ENCODE measurements around the gene APAF1. TPM values are rescaled to one million over a fixed set of nuclear protein-coding genes. Genes with fewer than 3 reads are reported as not detected.

APAF1 gene
- total RNA-seq, 4 donors from 2014 or later: 10.5 to 25.4 (median 23.4) TPM

DNA sequence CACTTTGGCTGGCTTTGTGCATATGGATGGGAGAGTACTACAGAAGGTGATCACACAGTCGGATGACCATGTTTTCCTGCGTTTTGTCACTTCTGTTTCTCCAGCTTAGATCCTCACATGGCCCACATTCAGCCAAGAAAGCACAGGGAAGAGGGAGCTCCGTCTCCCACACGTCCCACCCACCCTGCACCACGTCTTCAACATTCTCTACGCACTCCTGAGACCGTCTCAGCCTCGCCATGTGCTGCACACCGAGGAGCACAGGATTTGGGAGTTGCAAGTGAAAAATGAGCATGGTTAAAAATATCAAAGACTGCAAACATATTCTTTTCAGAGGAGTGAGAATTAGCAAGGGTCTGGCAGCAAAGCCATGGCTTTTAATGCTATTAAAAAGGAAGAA, 122.2 kb downstream of the APAF1 start:
- TF ChIP-seq POLR2AphosphoS5 (IDR thresholded peaks at IDR 0.05): no peak
- no peak for TF ChIP-seq EP300 (IDR thresholded peaks at IDR 0.05; ENCODE audit: low read depth)
- no peak for TF ChIP-seq POLR2A (IDR thresholded peaks at IDR 0.05)
- TF ChIP-seq, protein P1, sequence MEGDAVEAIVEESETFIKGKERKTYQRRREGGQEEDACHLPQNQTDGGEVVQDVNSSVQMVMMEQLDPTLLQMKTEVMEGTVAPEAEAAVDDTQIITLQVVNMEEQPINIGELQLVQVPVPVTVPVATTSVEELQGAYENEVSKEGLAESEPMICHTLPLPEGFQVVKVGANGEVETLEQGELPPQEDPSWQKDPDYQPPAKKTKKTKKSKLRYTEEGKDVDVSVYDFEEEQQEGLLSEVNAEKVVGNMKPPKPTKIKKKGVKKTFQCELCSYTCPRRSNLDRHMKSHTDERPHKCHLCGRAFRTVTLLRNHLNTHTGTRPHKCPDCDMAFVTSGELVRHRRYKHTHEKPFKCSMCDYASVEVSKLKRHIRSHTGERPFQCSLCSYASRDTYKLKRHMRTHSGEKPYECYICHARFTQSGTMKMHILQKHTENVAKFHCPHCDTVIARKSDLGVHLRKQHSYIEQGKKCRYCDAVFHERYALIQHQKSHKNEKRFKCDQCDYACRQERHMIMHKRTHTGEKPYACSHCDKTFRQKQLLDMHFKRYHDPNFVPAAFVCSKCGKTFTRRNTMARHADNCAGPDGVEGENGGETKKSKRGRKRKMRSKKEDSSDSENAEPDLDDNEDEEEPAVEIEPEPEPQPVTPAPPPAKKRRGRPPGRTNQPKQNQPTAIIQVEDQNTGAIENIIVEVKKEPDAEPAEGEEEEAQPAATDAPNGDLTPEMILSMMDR (IDR thresholded peaks at IDR 0.05): no peak
- WGBS, 2 donors (ENCODE audit: low coverage in 1 of 2): 76 to 79% methylated on average over 9 of the region's 9 CpGs
- no peaks in the 10 kb centered on the region for H3K4me1 ChIP-seq
- no peak overlapping the region for H3K4me3 ChIP-seq
- no peaks in the 10 kb centered on the region for H3K9me3 ChIP-seq
- intact Hi-C loops (cut with DNase I; ENCODE audit: low total_unique reads): no loop called here
- H3K36me3 ChIP-seq: no peaks in the 10 kb centered on the region
- no peak for DNase-seq
- H3K27ac ChIP-seq: no peak overlapping the region
- in situ Hi-C loops (cut with MboI; ENCODE audit: low pct_ligation_motif_present in 1 of 4, low pct_unique_long_range_greater_than_20kb in 1 of 4, low sequenced_read_pairs in 3 of 4): no loop called here
- no peaks in the 10 kb centered on the region for H3K27me3 ChIP-seq

DNA sequence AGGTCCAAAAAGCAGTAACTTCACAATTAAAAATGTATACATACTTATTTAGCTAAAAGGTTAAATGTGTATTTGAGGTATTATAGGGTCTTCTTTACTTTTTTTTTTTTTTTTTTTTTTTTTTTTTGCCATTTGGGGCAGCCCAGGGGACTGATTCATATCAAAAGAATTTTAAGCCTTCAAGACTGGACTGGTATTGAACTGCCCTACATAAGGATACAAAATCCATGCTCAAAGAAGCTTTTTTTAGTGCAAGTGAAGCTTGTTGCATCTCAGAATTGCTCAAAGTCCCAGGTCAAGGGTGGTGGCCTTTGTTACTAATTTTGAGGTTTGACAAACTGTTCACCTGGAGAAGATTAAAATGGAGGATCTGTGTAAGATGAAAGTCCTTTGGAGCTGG, 124.0 kb downstream of the APAF1 start:
- H3K36me3 ChIP-seq: no peaks in the 10 kb centered on the region
- DNase-seq: no peak
- in situ Hi-C loops (cut with MboI; ENCODE audit: low pct_ligation_motif_present in 1 of 4, low pct_unique_long_range_greater_than_20kb in 1 of 4, low sequenced_read_pairs in 3 of 4) (no loop called here), intact Hi-C loops (cut with DNase I; ENCODE audit: low total_unique reads) (no loop called here)
- H3K27ac ChIP-seq: no peak overlapping the region
- no peak overlapping the region for H3K4me3 ChIP-seq
- no peak for TF ChIP-seq POLR2AphosphoS5 (IDR thresholded peaks at IDR 0.05)
- TF ChIP-seq, protein P1 (IDR thresholded peaks at IDR 0.05): no peak
- no peak for TF ChIP-seq EP300 (IDR thresholded peaks at IDR 0.05; ENCODE audit: low read depth)
- TF ChIP-seq POLR2A (IDR thresholded peaks at IDR 0.05): no peak
- H3K9me3 ChIP-seq: no peaks in the 10 kb centered on the region
- H3K4me1 ChIP-seq: no peaks in the 10 kb centered on the region
- no peaks in the 10 kb centered on the region for H3K27me3 ChIP-seq

- Histone ChIP-seq H3K4me3 (no peak overlapping the region), H3K4me1 (no peaks in the 10 kb centered on the region), H3K36me3 (no peaks in the 10 kb centered on the region), H3K27ac (no peak overlapping the region), H3K27me3 (no peaks in the 10 kb centered on the region), H3K9me3 (no peaks in the 10 kb centered on the region)
- intact Hi-C loops (cut with DNase I; ENCODE audit: low total_unique reads) (no loop called here), in situ Hi-C loops (cut with MboI; ENCODE audit: low pct_ligation_motif_present in 1 of 4, low pct_unique_long_range_greater_than_20kb in 1 of 4, low sequenced_read_pairs in 3 of 4) (no loop called here)
- no peak for DNase-seq
- TF ChIP-seq EP300 (IDR thresholded peaks at IDR 0.05; ENCODE audit: low read depth) (no peak), POLR2AphosphoS5 (IDR thresholded peaks at IDR 0.05) (no peak), POLR2A (IDR thresholded peaks at IDR 0.05) (no peak)
- TF ChIP-seq, protein P1 (IDR thresholded peaks at IDR 0.05): no peak
- WGBS, 2 donors (ENCODE audit: low coverage in 1 of 2): 34 to 64% methylated on average over 4 of the region's 4 CpGs
These were observed 125.1 kb downstream of the APAF1 start for GRCh38 chr12:98770230-98770629.

DNA sequence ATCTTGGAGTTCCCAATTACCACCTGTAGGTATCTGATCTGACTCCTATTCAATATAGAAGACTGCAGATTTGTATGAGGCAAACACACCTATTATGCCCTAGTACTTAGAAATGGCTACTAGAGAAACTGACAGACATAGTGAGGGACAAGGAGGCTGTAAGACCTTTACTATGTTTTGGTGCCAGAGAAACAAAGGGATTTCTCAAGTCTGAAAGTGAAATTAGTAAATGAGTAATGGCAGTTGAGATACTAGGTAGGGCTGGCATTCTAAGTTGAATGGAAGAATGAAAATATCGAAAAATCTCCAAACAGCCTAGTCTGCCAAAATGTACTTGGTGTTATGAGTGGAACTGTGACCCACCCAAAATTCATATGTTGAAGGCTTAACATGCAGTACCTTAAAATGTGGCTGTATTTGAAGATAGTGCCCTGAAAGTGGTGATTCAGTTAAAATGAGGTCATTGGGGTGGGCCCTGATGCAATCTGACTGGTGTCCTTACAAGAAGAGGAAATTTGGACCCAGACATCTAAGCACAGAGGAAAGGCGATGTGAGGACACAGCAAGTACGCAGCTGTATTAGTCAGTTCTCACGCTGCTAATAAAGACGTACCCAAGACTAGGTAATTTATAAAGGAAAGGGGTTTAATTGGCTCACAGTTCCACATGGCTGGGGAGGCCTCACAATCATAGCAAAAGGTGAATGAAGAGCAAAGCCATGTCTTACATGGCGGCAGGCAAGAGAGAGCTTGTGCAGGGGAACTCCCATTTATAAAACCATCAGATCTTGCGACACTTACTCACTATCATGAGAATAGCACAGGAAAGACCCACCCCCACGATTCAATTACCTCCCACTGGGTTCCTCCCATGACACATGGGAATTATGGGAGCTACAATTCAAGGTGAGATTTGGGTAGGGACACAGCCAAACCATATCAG, 127.0 kb downstream of the APAF1 start:
- Histone ChIP-seq H3K27me3 (no peaks in the 10 kb centered on the region), H3K4me3 (no peak overlapping the region), H3K27ac (no peak overlapping the region), H3K36me3 (no peaks in the 10 kb centered on the region), H3K4me1 (no peaks in the 10 kb centered on the region), H3K9me3 (no peaks in the 10 kb centered on the region)
- in situ Hi-C loops (cut with MboI; ENCODE audit: low pct_ligation_motif_present in 1 of 4, low pct_unique_long_range_greater_than_20kb in 1 of 4, low sequenced_read_pairs in 3 of 4) (no loop called here), intact Hi-C loops (cut with DNase I; ENCODE audit: low total_unique reads) (no loop called here)
- DNase-seq: no peak
- 84 to 92% methylated on average over 2 to 8 of the region's 8 CpGs for WGBS, 2 donors (ENCODE audit: low coverage in 1 of 2)
- TF ChIP-seq, protein P1 (IDR thresholded peaks at IDR 0.05): no peak
- no peak for TF ChIP-seq POLR2A (IDR thresholded peaks at IDR 0.05)
- TF ChIP-seq EP300 (IDR thresholded peaks at IDR 0.05; ENCODE audit: low read depth): no peak
- no peak for TF ChIP-seq POLR2AphosphoS5 (IDR thresholded peaks at IDR 0.05)
